WI38 (cell line): ENCODE measurements around the gene HOXD12.

Experiments
- H3K4me3 ChIP-seq: 2 replicates; pipeline ENCODE4 v1.5.1; 2011; ENCODE audit warnings: low read depth, mild to moderate bottlenecking, control low read depth, low read length
- CTCF ChIP-seq: IDR thresholded peaks from 2 replicates; pipeline ENCODE4 v1.5.1; 2012; ENCODE audit warnings: low read depth, mild to moderate bottlenecking, control low read depth, low read length

The HOXD12 gene

GRCh38 chr2:176117162-176117822, 17.7 kb downstream of the HOXD12 start:
- no peak overlapping the region for H3K4me3 ChIP-seq
- no peak for TF ChIP-seq CTCF

GRCh38 chr2:176117823-176118371, 18.3 kb downstream of the HOXD12 start:
- no peak overlapping the region for H3K4me3 ChIP-seq
- no peak for TF ChIP-seq CTCF

- H3K4me3 ChIP-seq, result no peak overlapping the region
- TF ChIP-seq CTCF, result peak; percentile 24; the same call in 1 of the 2 replicates
These were observed 19.2 kb downstream of the HOXD12 start for GRCh38 chr2:176118601-176119339.

GRCh38 chr2:176120364-176121189, 21.0 kb downstream of the HOXD12 start:
- no peak overlapping the region for H3K4me3 ChIP-seq
- no peak for TF ChIP-seq CTCF

- no peak overlapping the region for H3K4me3 ChIP-seq
These were observed 21.8 kb downstream of the HOXD12 start for GRCh38 chr2:176121190-176122051.

More at GRCh38 chr2:176121190-176122051, 21.8 kb downstream of the HOXD12 start:
- TF ChIP-seq CTCF, result no peak
